Activated CD8-positive, alpha-beta memory T cell treated with anti-CD3 and anti-CD28 coated beads for 24 hours (primary cell): Measurements from ENCODE around the gene NIPAL3.
"Not testable (repeated sequence)": the region's sequence is repeated elsewhere in the genome, so short reads cannot be mapped to it uniquely, and the experiment has no call there.

Experiments used
- DNase-seq: peaks from one replicate; pipeline ENCODE4 v3.0.0-alpha.2; 2020

Gene NIPAL3

DNA sequence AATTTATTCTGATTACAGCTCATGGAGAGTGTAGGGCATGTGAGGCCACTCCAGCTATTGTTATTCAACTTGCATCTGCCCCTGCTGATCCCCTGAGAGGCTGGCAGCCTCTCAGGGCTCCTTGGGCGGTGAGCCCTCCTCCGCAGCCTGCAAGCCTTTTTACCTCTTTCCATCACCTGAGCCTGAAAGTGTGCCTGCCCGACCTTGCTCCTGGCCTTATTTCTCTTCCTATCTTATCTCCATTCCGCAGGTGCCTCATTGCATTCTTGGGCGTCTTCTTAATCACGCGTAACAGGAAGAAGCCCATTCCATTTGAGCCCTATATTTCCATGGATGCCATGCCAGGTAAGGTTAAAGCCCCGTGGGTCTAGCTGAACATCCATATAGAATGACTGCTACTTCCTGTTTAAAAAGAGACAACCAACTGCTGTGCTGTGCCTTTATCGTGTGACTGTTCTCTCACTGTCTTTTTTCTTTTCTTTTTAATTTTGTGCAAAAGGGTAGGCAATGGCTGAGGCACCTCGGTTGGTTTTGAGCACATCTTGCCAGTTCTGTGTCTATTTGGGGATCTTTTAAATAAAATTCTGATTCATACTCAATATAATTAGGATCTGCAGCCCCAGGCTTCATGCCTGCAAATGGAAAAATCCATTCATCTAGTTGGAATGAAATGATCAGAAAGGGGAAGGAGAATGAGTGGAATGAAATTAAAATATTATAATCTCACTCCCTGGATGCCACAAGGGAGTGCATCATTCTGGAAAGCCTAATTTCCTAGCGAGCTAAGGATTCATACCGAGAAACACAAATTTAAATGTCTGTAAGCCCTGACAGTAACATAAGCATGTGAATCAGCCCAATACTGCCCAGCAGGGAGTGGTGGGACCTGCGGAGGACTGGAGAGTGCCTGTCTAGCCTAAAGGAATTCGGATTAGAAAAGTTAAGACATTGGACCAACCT is 48.5 kb downstream of the NIPAL3 start:
- no peak for DNase-seq

DNA sequence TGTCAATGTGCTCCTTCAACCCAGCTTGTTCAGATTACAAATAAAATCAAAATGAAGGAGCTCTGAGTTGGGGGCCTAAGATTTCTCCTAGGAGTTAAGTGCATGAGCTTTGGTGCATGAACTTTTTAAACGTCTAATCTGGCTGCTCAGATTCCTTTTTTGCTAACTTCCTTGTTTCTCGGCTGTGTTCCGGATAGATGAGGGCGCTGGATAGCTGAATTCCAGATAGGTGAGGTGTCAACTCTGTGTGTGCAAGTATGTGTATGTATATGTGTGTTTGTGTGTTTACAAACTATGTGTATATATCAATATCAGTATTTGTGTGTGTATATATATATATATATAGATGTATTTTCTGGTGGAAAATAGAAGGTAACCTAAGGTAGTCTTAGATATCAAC is 49.5 kb downstream of the NIPAL3 start:
- no peak for DNase-seq

DNA sequence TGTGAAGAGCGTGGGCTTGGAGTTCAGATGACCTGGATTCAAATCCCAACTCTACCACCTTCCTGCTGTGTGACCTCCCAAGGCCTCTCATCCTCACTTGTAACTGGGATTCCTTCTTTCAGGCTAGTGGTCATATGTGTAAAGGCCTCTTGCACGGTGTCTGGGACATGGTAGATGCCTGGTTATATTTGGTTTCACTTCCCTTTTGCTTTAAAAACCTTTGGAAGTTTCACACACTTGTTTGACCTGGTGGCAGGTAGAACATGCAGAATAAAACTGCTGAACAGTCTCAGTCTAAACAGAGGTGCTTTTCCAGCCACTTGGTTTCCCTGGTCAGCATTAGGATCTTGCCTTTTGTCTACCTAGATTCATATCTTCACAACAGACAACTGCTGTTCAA is 50.0 kb downstream of the NIPAL3 start:
- DNase-seq = no peak

DNA sequence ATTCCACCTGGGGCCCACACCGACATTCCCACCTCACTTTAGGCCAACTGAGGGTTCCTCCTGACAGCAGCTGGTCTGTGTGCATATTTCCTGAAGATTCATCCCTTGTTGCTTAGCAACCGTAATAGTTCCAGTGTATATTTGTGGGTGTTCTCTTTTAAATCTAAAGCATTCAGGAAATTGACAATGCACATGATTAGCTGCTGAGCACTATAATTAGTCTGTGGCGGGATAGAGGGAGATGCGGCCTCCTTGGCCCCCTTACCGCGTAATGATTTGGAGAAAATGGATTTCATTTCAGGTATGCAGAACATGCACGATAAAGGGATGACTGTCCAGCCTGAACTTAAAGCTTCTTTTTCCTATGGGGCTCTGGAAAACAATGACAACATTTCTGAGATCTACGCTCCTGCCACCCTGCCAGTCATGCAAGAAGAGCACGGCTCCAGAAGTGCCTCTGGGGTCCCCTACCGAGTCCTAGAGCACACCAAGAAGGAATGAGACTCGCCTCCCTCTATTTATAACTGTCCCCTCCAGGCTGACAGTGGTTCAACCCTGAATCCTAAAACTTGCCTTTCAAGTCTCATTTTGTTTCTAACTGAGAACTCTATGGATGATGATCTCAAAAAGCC is 53.2 kb downstream of the NIPAL3 start:
- no peak for DNase-seq

DNA sequence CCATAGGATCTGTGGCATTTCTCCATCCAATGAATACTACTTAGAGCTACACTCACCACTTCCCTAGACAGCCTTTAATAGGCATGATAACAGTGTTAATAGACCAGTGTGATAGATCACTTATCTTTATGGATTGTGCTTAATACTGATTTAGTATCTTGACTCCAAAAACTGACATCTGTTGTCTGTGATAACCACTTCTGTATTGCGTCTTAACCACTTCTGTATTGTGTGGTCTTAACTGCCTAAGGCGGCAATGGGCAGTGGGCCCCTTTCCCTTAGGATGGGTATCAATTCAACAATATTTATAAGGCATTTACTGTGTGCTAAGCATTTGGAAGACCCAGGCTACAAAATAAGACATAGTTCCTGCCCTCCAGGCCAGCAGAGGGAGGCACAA is 55.0 kb downstream of the NIPAL3 start:
- DNase-seq = no peak

DNA sequence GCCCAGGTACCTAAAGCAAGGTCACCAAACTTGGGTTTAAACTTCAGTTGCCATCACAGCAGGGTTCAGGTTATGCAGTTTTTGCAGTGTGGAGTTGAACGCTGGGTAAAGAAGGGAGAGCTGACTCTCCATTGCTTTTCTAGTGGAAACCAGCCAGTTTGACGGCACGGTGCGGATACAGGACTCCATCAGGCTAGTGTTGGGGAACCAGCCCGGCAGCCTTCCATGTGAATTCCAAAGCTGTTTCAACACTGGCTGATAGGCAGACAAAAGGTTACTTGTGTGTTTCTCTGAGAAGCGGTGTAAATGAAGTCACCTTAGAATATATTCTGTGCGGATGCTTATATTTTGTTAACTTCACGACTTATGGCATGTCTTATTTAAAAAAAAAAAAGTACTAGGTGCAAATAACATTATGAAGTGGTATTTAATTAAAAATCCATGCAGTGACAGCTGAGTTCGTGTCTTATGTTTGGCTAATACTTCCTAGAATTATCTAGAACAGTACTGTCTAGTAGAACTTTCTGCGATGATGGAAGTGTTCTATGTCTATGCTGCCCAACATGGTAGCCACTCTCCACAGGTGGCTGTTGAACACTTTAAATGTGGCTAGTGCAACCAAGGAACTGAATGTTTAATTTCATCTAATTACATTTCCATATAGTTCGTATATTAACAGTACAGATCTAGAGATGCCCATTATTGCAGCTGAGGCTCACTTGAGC is 57.1 kb downstream of the NIPAL3 start:
- DNase-seq = no peak

DNA sequence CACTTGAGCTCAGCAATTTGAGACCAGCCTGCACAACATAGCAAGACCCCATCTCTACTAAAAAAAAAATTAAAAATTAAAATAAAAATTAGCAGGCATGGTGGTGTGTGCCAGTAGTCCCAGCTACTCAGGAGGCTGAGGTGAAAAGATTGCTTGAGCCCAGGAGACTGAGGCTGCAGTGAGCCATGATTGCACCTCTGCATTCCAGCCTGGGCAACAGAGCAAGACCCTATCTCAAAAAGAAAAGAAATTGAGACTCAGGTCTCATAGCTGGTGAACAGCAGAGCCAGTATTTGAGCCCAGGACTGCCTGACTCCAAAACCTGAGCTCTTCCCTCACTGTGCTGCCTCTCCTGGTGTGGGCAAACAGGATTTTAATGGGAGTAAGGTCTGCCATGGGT is 58.6 kb downstream of the NIPAL3 start:
- DNase-seq = no peak

DNA sequence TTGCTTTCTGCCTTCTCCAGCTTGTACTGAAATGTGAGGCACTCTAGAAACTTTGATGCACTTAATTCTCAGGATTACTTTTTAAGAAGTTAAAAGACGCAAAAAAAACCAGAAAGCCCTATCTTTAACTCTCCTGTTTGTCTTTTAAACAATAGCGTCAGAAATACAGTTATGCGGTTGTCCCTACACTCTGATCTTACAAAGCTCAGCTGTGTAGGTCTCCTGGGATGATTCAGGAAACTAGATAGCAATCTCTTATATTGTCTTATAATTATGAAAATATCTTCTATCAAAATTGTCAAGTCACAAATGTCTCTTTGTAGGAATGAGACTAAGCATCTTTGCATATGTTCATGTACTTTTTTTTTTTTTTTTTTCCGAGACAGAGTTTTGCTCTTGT is 60.1 kb downstream of the NIPAL3 start:
- no peak for DNase-seq

DNA sequence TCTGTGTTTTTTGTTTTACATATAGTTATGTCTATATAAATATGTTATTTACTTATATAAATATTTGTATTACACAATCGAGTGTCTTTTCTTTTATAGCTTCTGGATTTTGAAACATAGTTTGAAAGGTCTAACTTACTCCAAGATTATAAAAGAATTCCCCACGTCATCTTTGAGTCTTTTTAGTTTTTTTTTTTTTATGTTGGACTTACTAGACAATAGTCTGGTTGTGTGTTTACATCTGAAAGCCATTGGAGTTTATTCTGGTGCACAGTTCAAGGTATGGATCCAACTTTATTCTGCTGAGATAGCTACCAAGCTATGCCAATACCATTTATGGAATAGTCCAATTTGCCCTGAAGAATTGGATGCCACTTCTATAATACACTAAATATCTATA is 61.0 kb downstream of the NIPAL3 start:
- DNase-seq = no peak

DNA sequence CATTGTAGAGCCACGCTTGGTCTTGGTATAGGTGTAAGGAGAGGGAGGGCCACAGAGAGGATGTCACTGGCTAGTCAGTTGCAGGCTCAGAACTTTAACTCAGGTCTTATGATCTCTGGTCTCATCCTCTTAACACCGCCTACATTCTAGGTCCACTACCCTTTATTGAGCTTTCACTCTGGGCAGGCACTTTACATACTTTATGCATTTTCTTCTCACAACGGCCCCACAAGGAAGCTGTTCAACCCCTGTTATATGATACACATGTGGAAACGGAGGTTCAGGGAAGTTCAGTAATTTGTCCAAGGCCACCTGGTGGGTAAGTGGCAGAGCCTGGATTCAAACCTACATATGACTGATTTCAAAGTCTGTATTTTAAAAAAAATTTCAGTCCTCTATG is 61.7 kb downstream of the NIPAL3 start:
- DNase-seq = no peak

DNA sequence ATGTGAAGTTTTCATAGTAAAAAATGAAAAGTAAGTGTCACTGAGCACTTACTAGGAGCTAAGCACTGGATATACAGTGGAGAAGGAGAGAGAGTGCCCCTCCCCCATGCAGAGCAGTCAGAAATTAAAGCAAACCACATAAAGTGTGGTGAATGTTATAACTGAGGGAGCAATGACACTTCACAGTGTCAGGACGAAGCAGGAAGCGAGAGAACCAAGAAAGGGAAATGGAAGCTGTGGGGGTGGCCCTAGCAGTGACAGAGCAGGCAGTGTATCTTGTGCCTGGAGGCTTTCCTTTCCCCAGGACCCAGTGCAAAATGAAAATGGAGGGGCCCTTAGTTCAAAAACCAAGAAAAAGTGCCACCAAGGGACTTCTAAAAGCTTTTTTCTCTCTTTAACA is 65.5 kb downstream of the NIPAL3 start:
- peak; percentile 71 for DNase-seq

DNA sequence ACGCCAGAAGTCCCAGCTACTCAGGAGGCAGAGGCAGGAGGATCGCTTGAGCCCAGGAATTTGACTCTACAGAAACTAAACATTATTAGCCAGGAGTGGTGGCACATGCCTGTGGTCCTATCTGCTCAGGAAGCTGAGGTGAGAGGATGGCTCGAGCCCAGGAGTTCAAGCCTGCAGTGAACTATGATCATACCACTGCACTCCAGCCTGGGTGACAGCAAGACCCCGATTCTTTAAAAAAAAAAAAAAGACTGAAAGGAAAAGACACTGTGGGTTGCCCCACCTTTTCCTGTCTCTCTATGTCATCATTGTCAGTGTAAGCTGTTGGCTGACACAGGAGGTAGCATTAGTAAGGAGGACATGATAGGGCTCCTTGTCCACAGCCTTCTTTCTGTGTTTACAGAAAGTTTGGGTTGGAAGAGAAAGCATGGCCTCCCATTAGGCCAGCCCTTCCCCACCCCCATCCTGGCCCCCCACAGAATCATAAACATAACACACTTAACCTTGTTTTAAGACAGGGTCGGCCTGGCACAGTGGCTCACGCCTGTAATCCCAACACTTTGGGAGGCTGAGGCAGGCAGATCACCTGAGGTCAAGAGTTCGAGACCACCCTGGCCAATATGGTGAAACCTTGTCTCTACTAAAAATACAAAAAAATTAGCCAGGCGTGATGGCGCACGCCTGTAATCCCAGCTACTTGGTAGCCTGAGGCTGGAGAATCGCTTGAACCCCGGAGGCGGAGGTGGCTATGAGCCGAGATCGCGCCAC is 66.4 kb downstream of the NIPAL3 start:
- DNase-seq = no peak

DNA sequence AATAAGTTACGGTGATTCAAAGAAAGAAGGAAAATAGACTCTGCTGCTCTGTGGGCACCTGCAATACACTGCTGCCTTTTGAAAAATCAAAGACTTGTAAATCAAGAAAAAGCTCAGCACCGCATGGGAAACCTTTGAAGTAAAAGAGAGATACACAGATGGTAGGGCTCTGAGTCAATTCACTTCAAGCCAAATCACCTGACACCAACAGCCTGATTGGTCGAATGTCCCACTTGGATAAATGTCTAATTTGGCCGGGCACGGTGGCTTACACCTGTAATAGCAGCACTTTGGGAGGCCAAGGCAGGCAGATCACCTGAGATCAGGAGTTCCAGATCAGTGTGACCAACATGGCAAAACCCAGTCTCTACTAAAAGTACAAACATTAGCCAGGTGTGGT is 67.8 kb downstream of the NIPAL3 start:
- DNase-seq = peak; percentile 74

DNA sequence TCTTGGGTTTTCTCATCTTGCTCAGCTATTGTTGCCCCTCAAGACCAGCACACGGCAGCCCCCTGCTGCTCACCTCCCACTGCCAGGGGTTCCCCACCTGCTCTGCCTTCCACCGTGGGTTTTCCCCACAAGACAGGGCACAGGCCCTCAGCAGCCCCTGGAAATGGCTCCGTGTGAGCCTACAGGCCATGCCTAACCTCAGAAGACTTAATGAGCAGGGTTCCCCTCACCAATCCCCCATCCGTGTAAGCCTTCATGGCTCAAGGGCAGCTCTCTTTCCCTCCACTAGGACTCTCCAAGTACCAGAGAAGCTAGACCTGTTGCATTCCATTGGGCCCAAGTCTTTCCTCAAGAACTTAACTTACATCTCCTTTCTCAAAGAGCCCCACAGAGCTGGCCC is 68.6 kb downstream of the NIPAL3 start:
- peak; percentile 64 for DNase-seq

DNA sequence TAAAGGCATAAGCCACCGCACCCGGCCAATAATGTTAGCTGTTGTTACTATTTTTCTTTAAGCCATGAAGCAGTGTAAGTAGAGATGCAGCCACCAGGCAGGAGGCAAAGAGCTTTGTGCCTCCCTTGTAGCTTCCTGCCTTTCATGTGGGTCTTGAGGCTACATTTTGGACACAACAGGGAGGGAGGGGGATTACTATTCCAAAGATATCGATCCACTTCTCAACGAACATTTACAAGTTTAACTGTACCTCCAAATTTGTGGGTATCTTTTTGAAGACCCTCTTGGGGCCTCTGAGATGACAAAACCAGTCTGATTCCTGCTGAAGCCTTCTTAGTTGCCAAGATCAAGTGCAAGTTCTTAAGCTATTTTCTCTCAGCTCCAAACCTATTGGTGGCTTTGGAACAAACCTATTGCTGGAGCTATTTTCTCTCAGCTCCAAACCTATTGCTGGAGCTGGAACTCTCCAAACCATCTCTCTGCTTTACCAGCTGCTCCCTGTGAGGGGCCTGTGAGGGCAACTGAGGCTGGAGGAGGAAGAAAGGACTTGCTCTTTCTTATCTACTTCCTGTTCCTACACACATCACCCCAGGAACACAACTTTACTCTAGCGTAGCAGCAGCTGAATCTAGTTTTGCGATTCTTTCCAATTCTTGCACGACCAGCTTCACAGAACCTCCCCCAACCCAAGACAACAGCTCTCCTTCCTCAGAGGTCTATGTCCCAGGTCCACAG is 70.9 kb downstream of the NIPAL3 start:
- DNase-seq = no peak

DNA sequence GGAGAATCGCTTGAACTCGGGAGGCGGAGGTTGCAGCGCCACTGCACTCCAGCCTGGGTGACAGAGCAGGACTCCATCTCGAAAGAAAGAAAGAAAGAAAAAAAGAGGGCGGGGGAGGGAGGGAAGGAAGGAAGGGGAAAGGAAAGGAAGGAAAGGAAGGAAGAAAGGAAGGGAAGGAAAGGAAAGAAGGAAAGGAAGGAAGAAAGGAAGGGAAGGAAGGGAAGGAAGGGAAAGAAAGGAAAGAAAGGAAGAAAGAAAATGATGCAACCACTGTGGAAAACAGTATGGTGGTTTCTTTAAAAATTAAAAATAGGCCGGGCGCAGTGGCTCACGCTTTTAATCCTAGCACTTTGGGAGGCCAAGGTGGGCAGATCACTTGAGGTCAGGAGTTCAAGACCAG is 71.9 kb downstream of the NIPAL3 start:
- DNase-seq = no peak

DNA sequence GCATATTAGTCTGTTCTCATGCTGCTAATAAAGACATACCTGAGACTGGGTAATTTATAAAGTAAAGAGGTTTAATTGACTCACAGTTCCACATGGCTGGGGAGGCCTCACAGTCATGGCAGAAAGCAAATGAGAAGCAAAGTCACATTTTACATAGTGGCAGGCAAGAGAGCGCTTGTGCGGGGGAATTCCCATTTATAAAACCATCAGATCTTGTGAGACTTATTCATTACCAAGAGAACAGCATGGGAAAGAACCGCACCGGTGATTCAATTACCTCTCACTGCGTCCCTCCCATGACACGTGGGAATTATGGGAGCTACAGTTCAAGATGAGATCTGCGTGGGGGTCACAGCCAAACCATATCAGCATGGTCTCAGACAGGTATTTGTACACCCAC is 72.6 kb downstream of the NIPAL3 start:
- peak; percentile 78 for DNase-seq

DNA sequence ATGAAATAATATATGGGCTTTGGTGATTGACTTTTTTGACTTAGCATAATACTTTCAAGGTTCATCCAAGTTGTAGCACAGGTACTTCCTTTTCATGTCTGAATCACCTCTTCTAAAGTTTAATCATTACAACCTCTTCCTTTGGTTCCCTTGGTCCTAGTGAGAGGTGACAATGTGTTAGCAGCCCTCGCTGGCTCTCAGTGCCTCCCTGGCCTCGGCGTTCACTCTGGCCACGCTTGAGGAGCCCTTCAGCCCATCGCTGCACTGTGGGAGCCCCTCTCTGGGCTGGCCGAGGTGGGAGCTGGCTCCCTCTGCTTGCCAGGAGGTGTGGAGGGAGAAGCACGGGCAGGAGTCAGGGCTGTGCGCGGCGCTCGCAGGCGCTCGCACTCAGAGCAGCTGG is 74.1 kb downstream of the NIPAL3 start:
- no peak for DNase-seq

DNA sequence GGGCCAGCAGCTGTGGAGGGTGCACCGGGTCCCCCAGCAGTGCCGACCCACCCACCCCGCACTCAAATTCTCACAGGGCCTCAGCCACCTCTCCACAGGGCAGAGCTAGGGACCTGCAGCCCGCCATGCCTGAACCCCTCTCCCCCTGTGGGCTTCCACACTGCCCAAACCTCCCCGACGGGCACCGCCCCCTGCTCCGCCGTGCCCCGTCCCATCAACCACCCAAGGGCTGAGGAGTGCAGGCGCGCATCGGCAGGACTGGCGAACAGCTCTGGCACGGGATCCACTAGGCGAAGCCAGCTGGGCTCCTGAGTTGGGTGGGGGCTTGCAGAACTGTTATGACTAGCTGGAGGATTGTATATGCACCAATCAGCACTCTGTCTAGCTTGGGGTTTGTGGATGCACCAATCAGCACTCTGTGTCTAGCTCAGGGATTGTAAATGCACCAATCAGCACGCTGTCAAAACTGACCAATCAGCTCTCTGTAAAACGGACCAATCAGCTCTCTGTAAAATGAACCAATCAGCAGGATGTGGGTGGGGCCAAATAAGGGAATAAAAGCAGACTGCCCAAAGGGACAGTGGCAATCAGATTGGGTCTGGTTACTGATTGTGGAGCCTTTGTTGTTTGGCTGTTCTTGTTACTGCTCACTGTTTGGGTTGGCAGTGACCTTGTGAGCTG is 74.6 kb downstream of the NIPAL3 start:
- no peak for DNase-seq

DNA sequence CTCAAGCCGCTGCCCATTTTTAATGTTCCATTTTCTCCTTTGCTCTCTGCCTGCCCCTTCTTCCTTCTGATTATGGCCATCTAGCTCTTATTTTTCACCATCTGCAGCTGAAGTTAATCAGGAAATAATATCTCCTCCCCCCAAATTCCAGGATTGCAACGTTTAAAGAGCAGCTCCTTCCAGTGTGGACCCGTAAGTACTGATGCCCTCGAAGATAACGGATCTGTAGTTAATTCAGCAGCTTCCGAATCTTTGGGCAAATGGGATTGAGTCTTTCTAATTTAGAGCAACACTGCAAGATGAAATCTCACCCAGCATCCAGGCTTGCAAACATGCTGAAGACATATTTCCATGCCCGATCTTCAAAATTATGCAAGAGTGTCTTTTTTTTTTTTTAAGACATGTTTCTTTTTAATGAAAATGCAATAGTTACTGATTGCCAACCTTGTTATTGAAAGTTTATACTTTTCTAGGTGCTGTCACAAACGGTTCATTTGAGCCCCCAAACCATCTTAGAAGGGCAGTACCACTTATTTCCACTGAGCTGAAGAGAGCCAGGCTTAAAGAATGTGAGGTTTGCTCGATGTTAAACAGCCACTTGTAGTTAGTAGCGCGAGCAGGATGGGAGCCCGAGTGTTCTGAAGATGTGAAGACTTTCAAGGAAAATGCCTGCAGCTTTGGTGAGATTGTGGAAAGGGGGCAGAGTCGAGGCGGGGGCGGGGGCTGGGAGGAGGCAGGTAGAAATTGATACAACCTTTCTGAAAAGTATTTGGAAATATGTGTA is 76.2 kb downstream of the NIPAL3 start:
- no peak for DNase-seq

DNA sequence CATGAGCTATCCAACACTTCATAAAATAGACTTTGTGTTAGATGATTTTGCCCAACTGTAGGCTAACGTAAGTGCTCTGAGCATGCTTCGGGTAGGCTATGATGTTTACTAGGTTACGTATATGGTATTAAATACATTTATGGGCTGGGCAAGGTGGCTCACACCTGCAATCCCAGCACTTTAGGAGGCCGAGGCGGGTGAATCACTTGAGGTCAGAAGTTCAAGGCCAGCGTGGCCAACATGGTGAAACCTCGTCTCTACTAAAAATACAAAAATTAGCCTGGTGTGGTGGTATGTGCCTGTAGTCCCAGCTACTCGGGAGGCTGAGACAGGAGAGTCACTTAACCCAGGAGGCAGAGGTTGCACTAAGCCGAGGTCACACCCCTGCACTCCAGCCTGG is 77.3 kb downstream of the NIPAL3 start:
- not testable (repeated sequence) for DNase-seq
